Measurements from ENCODE around the gene RING1.
"Not testable (repeated sequence)": the region's sequence is repeated elsewhere in the genome, so short reads cannot be mapped to it uniquely, and the experiment has no call there.

RING1 gene

DNA sequence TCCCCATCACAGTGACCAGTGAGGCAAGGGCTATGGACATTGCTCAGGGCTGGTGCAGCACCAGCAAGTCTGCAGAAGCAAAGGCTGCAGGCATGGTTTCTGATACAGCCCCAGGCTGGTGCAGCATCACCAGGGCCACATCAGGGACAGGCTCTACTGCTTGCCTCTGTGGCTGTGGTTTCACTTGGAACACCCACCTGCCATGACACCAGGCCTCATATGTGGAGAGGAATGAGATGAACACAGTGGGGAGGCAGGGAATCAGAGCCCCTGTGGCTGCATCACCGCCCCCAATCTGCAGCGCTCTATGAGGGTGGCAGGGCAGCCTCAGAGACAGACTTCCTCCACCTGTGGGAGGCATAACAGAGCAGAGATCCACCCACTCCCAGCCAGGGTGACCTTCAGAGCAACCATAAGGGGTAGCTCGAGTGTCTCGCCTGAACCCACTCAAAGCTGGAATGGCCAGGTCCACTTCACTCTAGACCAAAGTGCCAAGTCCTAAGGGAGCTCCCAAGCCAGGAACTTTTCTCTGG is 7.9 kb downstream of the RING1 start:
- no peaks in the 10 kb centered on the region for H3K27me3 ChIP-seq (replicated peaks; ENCODE audit: insufficient read depth, low read length)
- no peak overlapping the region for H3K4me2 ChIP-seq (ENCODE audit: low read depth, low read length)
- no peaks in the 10 kb centered on the region for H3K4me1 ChIP-seq (ENCODE audit: low read length)
- no peaks in the 10 kb centered on the region for H3K79me2 ChIP-seq (ENCODE audit: low read length)
- no peaks in the 10 kb centered on the region for H3K36me3 ChIP-seq (replicated peaks; ENCODE audit: insufficient read depth, low read length)
- no peak overlapping the region for H3K27ac ChIP-seq (ENCODE audit: low read length)
- H4K20me1 ChIP-seq (ENCODE audit: insufficient read depth, low read length): no peaks in the 10 kb centered on the region
- no peaks in the 10 kb centered on the region for H3K9me3 ChIP-seq (replicated peaks; ENCODE audit: insufficient read depth, low read length)
- no peak overlapping the region for H3K4me3 ChIP-seq (ENCODE audit: low read length)
- TF ChIP-seq EZH2 (optimal IDR thresholded peaks at IDR 0.05; ENCODE audit: low read depth, low read length): no peak
- no peak for TF ChIP-seq EZH2phosphoT487 (IDR thresholded peaks at IDR 0.05; ENCODE audit: low read length)
- TF ChIP-seq, protein P1, sequence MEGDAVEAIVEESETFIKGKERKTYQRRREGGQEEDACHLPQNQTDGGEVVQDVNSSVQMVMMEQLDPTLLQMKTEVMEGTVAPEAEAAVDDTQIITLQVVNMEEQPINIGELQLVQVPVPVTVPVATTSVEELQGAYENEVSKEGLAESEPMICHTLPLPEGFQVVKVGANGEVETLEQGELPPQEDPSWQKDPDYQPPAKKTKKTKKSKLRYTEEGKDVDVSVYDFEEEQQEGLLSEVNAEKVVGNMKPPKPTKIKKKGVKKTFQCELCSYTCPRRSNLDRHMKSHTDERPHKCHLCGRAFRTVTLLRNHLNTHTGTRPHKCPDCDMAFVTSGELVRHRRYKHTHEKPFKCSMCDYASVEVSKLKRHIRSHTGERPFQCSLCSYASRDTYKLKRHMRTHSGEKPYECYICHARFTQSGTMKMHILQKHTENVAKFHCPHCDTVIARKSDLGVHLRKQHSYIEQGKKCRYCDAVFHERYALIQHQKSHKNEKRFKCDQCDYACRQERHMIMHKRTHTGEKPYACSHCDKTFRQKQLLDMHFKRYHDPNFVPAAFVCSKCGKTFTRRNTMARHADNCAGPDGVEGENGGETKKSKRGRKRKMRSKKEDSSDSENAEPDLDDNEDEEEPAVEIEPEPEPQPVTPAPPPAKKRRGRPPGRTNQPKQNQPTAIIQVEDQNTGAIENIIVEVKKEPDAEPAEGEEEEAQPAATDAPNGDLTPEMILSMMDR (IDR thresholded peaks at IDR 0.05; ENCODE audit: low read length): no peak
- no peak overlapping the region for H2AFZ ChIP-seq (ENCODE audit: low read length)
- H3K9ac ChIP-seq (ENCODE audit: low read length): no peak overlapping the region
- no peaks in the 10 kb centered on the region for H3F3A ChIP-seq (ENCODE audit: insufficient read depth, low read length)
- DNase-seq: no peak
- H3K9me2 ChIP-seq (replicated peaks; ENCODE audit: insufficient read depth, low read length): no peaks in the 10 kb centered on the region

DNA sequence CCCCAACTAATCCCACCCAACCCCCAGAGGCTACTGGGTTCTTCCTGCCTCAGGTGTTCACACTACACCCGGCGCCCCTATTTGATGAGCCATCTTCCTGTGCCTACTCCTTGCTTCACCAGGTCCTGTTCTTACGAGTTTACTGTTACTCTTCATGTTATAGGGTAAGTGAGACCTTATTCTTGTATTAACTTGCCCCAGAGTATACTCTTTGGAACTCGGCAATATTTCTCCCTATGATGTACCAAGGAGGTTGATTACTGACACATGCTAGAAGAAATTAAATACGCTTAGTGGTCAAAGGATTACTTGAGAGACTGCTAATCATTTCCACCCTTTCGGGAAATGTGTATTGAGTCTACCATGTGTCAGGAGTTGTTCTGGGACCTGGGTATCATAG is 8.9 kb downstream of the RING1 start:
- Histone ChIP-seq H3K36me3 (replicated peaks; ENCODE audit: insufficient read depth, low read length) (no peaks in the 10 kb centered on the region), H3K27me3 (replicated peaks; ENCODE audit: insufficient read depth, low read length) (no peaks in the 10 kb centered on the region)

DNA sequence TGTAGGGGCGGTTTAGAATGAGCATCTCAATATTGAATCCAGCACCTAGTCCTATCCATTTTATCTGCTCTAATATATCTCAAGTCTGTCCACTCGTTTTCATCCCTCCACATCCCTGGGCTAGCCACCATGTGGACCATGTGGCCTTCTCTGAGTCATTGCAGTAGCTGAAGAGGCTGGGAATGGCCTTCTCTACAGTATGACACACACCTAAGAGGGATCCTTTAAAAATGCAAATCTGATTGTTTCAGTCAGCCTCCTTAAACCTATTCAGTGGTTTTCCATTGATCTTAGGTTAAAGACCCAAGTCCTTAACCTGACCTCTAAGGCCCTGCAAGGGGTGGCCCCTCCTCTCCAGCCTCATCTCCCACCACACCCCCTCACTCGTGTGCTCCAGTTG is 9.4 kb downstream of the RING1 start:
- H3K79me2 ChIP-seq (ENCODE audit: low read length): no peaks in the 10 kb centered on the region
- no peak for TF ChIP-seq EZH2 (optimal IDR thresholded peaks at IDR 0.05; ENCODE audit: low read depth, low read length)
- TF ChIP-seq EZH2phosphoT487 (IDR thresholded peaks at IDR 0.05; ENCODE audit: low read length): no peak
- TF ChIP-seq, protein P1 (IDR thresholded peaks at IDR 0.05; ENCODE audit: low read length): no peak
- no peak overlapping the region for H3K4me3 ChIP-seq (ENCODE audit: low read length)
- no peak overlapping the region for H3K9ac ChIP-seq (ENCODE audit: low read length)
- DNase-seq: no peak
- no peaks in the 10 kb centered on the region for H3K9me2 ChIP-seq (replicated peaks; ENCODE audit: insufficient read depth, low read length)
- no peak overlapping the region for H3K27ac ChIP-seq (ENCODE audit: low read length)
- H3K4me1 ChIP-seq (ENCODE audit: low read length): no peaks in the 10 kb centered on the region
- H2AFZ ChIP-seq (ENCODE audit: low read length): no peak overlapping the region
- no peaks in the 10 kb centered on the region for H3K27me3 ChIP-seq (replicated peaks; ENCODE audit: insufficient read depth, low read length)
- H4K20me1 ChIP-seq (ENCODE audit: insufficient read depth, low read length): no peaks in the 10 kb centered on the region
- no peaks in the 10 kb centered on the region for H3F3A ChIP-seq (ENCODE audit: insufficient read depth, low read length)
- H3K36me3 ChIP-seq (replicated peaks; ENCODE audit: insufficient read depth, low read length): no peaks in the 10 kb centered on the region
- no peaks in the 10 kb centered on the region for H3K9me3 ChIP-seq (replicated peaks; ENCODE audit: insufficient read depth, low read length)
- H3K4me2 ChIP-seq (ENCODE audit: low read depth, low read length): no peak overlapping the region

More for the DNA sequence above, 8.9 kb downstream of the RING1 start:
- Histone ChIP-seq H3K9me3 (replicated peaks; ENCODE audit: insufficient read depth, low read length) (no peaks in the 10 kb centered on the region), H3K4me2 (ENCODE audit: low read depth, low read length) (no peak overlapping the region), H3K9ac (ENCODE audit: low read length) (no peak overlapping the region), H3F3A (ENCODE audit: insufficient read depth, low read length) (no peaks in the 10 kb centered on the region), H2AFZ (ENCODE audit: low read length) (no peak overlapping the region), H3K4me1 (ENCODE audit: low read length) (no peaks in the 10 kb centered on the region), H3K4me3 (ENCODE audit: low read length) (no peak overlapping the region), H4K20me1 (ENCODE audit: insufficient read depth, low read length) (no peaks in the 10 kb centered on the region), H3K79me2 (ENCODE audit: low read length) (no peaks in the 10 kb centered on the region), H3K27ac (ENCODE audit: low read length) (no peak overlapping the region), H3K9me2 (replicated peaks; ENCODE audit: insufficient read depth, low read length) (no peaks in the 10 kb centered on the region)
- TF ChIP-seq, protein P1 (IDR thresholded peaks at IDR 0.05; ENCODE audit: low read length): no peak
- TF ChIP-seq EZH2 (optimal IDR thresholded peaks at IDR 0.05; ENCODE audit: low read depth, low read length) (no peak), EZH2phosphoT487 (IDR thresholded peaks at IDR 0.05; ENCODE audit: low read length) (no peak)
- DNase-seq: no peak

DNA sequence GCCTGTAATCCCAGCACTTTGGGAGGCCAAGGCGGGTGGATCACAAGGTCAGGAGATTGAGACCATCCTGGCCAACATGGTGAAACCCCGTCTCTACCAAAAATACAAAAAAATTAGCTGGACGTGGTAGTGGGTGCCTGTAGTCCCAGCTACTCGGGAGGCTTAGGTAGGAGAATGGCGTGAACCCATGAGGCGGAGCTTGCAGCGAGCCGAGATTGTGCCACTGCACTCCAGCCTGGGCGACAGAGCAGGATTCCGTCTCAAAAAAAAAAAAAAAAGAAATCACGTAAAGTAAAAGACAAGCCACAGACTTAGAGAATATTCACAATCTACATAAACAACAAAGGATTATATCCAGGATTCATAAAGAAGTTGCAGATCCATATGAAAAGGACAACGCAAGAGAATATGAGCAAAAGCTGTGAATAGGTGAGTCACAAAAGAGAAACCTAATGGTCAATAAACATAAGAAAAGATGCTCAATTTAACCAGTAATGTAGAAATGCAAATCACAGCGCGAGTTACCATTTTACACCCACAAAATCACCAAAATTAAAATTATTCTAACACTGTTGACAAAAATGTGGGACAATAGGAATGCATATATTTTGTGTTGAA is 18.3 kb downstream of the RING1 start:
- not testable (repeated sequence) for H3K4me3 ChIP-seq (ENCODE audit: low read length); H3K9ac ChIP-seq (ENCODE audit: low read length)

More for the DNA sequence above, 18.3 kb downstream of the RING1 start:
- H3K79me2 ChIP-seq (ENCODE audit: low read length); H3K27ac ChIP-seq (ENCODE audit: low read length); H3K4me2 ChIP-seq (ENCODE audit: low read depth, low read length); H3K36me3 ChIP-seq (replicated peaks; ENCODE audit: insufficient read depth, low read length); H4K20me1 ChIP-seq (ENCODE audit: insufficient read depth, low read length); H3F3A ChIP-seq (ENCODE audit: insufficient read depth, low read length); H3K9me3 ChIP-seq (replicated peaks; ENCODE audit: insufficient read depth, low read length); H3K4me1 ChIP-seq (ENCODE audit: low read length); H2AFZ ChIP-seq (ENCODE audit: low read length); H3K27me3 ChIP-seq (replicated peaks; ENCODE audit: insufficient read depth, low read length); H3K9me2 ChIP-seq (replicated peaks; ENCODE audit: insufficient read depth, low read length); DNase-seq: not testable (repeated sequence)
